NCI-H2227 treated with DMSO at 0.1 percent for 48 hours (cell line): ENCODE measurements around the gene BCKDHB.

Experiments
- DNase-seq: peaks from one replicate; lab custom pipeline; 2025; lab: John Stamatoyannopoulos, UW

The BCKDHB gene

GRCh38 chr6:80388507-80388906 is 282.0 kb downstream of the BCKDHB start:
- no peak for DNase-seq
